B cell (primary cell): ENCODE results near the gene TFAP2E. TPM values are rescaled to one million over a fixed set of nuclear protein-coding genes. Genes with fewer than 3 reads are reported as not detected.

Experiments
- ATAC-seq: fragments of 200-7000 bp; cut with Tn5 transposase; one replicate; pipeline ENCODE4 v1.10.0; 2021; ENCODE audit warnings: low read depth, mild to moderate bottlenecking, moderate number of reproducible peaks, moderate library complexity
- CTCF ChIA-PET: fragments of 350-600 bp; sonication (Branson Sonifier 250); formaldehyde crosslinking; loops from one replicate; lab custom pipeline; 2021; ENCODE audit warnings: antibody characterized with exemption, inconsistent platforms; lab: Charles Lee
- POLR2A ChIA-PET: fragments of 350-600 bp; sonication (Branson Sonifier 250); formaldehyde crosslinking; loops from one replicate; lab custom pipeline; 2021; ENCODE audit warnings: antibody characterized with exemption; lab: Charles Lee
- DNase-seq: peaks from one replicate; pipeline ENCODE4 v3.0.0; 2013
- H2AFZ ChIP-seq: 2 replicates; pipeline ENCODE4 v1.6.1; 2012; ENCODE audit warnings: mild to moderate bottlenecking, low read depth, low read length; ENCODE audit not compliant: insufficient read depth, poor library complexity, severe bottlenecking
- H3K27ac ChIP-seq, 2 donors: 1 replicate in 1 of 2; 2 replicates in 1 of 2; pipeline ENCODE4 v1.5.1; 2012 to 2013; ENCODE audit warnings: low read length in 2 of 2, mild to moderate bottlenecking in 2 of 2, moderate library complexity in 1 of 2
- H3K27me3 ChIP-seq, 4 experiments: fragments of 200-600 bp in 1 of 4; sonication (generic) in 1 of 4; replicated peaks in 1 of 4; 1 replicate in 2 of 4; 2 replicates in 2 of 4; pipeline versions ENCODE4 v1.6.1 to v1.7.0; 2013 to 2016; ENCODE audit warnings: low read length in 3 of 4, mild to moderate bottlenecking in 2 of 4, mixed read lengths in 1 of 4, moderate library complexity in 1 of 4; ENCODE audit not compliant: insufficient read depth in 4 of 4, control insufficient read depth in 3 of 4; ENCODE audit errors: control extremely low read depth in 1 of 4
- H3K36me3 ChIP-seq, 2 experiments: replicated peaks in 1 of 2; 1 replicate in 1 of 2; 2 replicates in 1 of 2; pipeline versions ENCODE4 v1.6.1 to v1.7.1; 2013; ENCODE audit warnings: low read length in 1 of 2; ENCODE audit not compliant: insufficient read depth in 2 of 2, control insufficient read depth in 1 of 2; ENCODE audit errors: control extremely low read depth in 1 of 2, extremely low read depth in 1 of 2
- H3K4me1 ChIP-seq, 2 donors: fragments of 200-600 bp in 1 of 2; sonication (generic) in 1 of 2; 1 replicate in 1 of 2; 2 replicates in 1 of 2; pipeline versions ENCODE4 v1.5.1 to v1.6.1; 2013 to 2017; ENCODE audit warnings: low read length in 2 of 2; ENCODE audit not compliant: control insufficient read depth in 2 of 2, insufficient read depth in 2 of 2
- H3K4me2 ChIP-seq: replicated peaks from 2 replicates; pipeline ENCODE3; 2012; ENCODE audit warnings: mild to moderate bottlenecking, low read depth, low read length; ENCODE audit not compliant: poor library complexity, severe bottlenecking
- H3K4me3 ChIP-seq, 5 experiments: fragments of 200-600 bp in 1 of 5; sonication (generic) in 1 of 5; 1 replicate in 3 of 5; 2 replicates in 2 of 5; pipeline versions ENCODE4 v1.5.1 to v1.7.0; 2011 to 2016; ENCODE audit warnings: low read length in 4 of 5, mild to moderate bottlenecking in 4 of 5, low read depth in 2 of 5, control low read depth in 1 of 5, moderate library complexity in 1 of 5; ENCODE audit not compliant: insufficient read depth in 1 of 5; ENCODE audit errors: control extremely low read depth in 1 of 5, extremely low read depth in 1 of 5
- H3K79me2 ChIP-seq: fragments of 200-600 bp; sonication (generic); one replicate; pipeline ENCODE4 v1.6.0; 2016; ENCODE audit warnings: low read length; ENCODE audit not compliant: control insufficient read depth, insufficient read depth
- H3K9ac ChIP-seq: fragments of 200-600 bp; sonication (generic); 2 replicates; pipeline ENCODE4 v1.6.1; 2017; ENCODE audit warnings: mild to moderate bottlenecking, low read length, moderate library complexity
- H3K9me3 ChIP-seq, 3 donors: one replicate each; pipeline versions ENCODE4 v1.6.1 to v1.7.1; 2013; ENCODE audit warnings: low read length in 2 of 3; ENCODE audit not compliant: control insufficient read depth in 2 of 3, insufficient read depth in 1 of 3; ENCODE audit errors: control extremely low read depth in 1 of 3
- H4K20me1 ChIP-seq: 2 replicates; pipeline ENCODE4 v1.6.0; 2012; ENCODE audit warnings: mild to moderate bottlenecking, low read length; ENCODE audit not compliant: insufficient read depth, control insufficient read depth, poor library complexity, severe bottlenecking
- H3K27ac Mint-ChIP-seq: one replicate; pipeline ENCODE4 v1.8.0; 2021; ENCODE audit warnings: mixed read lengths
- H3K27me3 Mint-ChIP-seq: one replicate; pipeline ENCODE4 v1.8.0; 2021; ENCODE audit warnings: mixed read lengths
- H3K4me1 Mint-ChIP-seq: one replicate; pipeline ENCODE4 v1.8.0; 2021; ENCODE audit warnings: mixed read lengths
- H3K4me3 Mint-ChIP-seq: one replicate; pipeline ENCODE4 v1.8.0; 2021; ENCODE audit warnings: mixed read lengths
- H3K9me3 Mint-ChIP-seq: one replicate; pipeline ENCODE4 v1.8.0; 2022; ENCODE audit warnings: mixed read lengths; ENCODE audit not compliant: insufficient read depth
- EZH2 ChIP-seq: IDR thresholded peaks from 2 replicates; pipeline ENCODE4 v1.6.1; 2012; ENCODE audit warnings: borderline replicate concordance, low read depth, mild to moderate bottlenecking, moderate library complexity, low read length; ENCODE audit not compliant: insufficient read depth, poor library complexity, severe bottlenecking
- whole genome bisulfite sequencing: methylation state at CpG from one replicate; pipeline ENCODE4 v1.1.5; 2013; ENCODE audit warnings: missing lambda C conversion rate; ENCODE audit not compliant: insufficient coverage; 5-methylcytosine and 5-hydroxymethylcytosine counted together
- intact Hi-C: fragments of 100-400 bp; cut with micrococcal nuclease; formaldehyde crosslinking; loops from one replicate; pipeline ENCODE4 v1.10.0; 2022
- polyA plus RNA-seq: library from polyadenylated mRNA; depleted of rRNA; stranded (reverse); fragments of >200 nt; gene quantifications from 2 replicates; pipeline ENCODE4 v1.2.3, GENCODE V29; 2012
- total RNA-seq, 2 donors: library from RNA; stranded (reverse); fragments of 120-200 nt in 1 of 2; gene quantifications; 1 replicate in 1 of 2; 2 replicates in 1 of 2; pipeline versions ENCODE4 v1.2.3 to v1.2.4, GENCODE V29; 2013 to 2022
- TF ChIP-seq, protein P1 (sequence below): fragments of 200-600 bp; IDR thresholded peaks from one replicate; pipeline ENCODE4 v1.8.0; 2022; ENCODE audit warnings: antibody characterized with exemption, mild to moderate bottlenecking

TFAP2E gene
- total and polyA plus RNA-seq, 2 donors (not counting 1 experiment from before 2014, with no cell fraction given): 2.3 to 4.5 TPM

DNA sequence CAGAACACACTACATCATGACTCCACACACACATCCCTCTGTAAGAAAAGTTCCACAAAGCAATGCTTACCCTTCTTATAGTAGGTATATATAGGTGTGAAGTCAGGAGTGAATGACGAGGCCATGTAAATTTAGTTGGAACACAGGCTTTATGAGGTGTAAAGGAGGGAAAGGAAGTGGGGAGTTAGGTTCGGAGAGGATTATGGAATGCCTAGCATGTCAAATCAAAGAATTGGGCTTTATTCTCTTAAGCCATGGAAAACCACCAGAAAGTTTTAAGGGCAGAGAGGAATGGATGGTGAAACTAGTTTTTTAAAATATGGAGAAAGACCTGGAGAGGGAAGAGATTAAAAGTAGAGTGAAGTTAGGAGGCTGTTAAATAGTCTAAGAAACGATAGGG lies 26.3 kb downstream of the TFAP2E start:
- Mint-ChIP-seq H3K27me3 (no peaks in the 10 kb centered on the region), H3K27ac (no peak overlapping the region), H3K4me1 (no peaks in the 10 kb centered on the region), H3K4me3 (no peak overlapping the region), H3K9me3 (no peaks in the 10 kb centered on the region)
- Histone ChIP-seq H4K20me1 (no peaks in the 10 kb centered on the region), H3K9me3 (no peaks in the 10 kb centered on the region), H2AFZ (no peak overlapping the region), H3K27me3 (no peaks in the 10 kb centered on the region), H3K4me3 (no peak overlapping the region), H3K9ac (no peak overlapping the region), H3K27ac (no peak overlapping the region), H3K4me2 (no peak overlapping the region), H3K4me1 (no peaks in the 10 kb centered on the region), H3K79me2 (no peaks in the 10 kb centered on the region), H3K36me3 (peaks cover 9 to 25% of the 10 kb centered on the region in 2 experiments)
- WGBS: 94% methylated on average over 3 of the region's 3 CpGs
- DNase-seq (no peak), ATAC-seq (no peak)
- no peak for TF ChIP-seq EZH2
- TF ChIP-seq, protein P1, sequence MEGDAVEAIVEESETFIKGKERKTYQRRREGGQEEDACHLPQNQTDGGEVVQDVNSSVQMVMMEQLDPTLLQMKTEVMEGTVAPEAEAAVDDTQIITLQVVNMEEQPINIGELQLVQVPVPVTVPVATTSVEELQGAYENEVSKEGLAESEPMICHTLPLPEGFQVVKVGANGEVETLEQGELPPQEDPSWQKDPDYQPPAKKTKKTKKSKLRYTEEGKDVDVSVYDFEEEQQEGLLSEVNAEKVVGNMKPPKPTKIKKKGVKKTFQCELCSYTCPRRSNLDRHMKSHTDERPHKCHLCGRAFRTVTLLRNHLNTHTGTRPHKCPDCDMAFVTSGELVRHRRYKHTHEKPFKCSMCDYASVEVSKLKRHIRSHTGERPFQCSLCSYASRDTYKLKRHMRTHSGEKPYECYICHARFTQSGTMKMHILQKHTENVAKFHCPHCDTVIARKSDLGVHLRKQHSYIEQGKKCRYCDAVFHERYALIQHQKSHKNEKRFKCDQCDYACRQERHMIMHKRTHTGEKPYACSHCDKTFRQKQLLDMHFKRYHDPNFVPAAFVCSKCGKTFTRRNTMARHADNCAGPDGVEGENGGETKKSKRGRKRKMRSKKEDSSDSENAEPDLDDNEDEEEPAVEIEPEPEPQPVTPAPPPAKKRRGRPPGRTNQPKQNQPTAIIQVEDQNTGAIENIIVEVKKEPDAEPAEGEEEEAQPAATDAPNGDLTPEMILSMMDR: no peak
- ChIA-PET CTCF (interaction anchor here (0.5 to 1.3 kb wide), 2 partner anchors 31 to 155 kb away, joined by 3 to 5 read pairs; no protein-coding TSS in a partner anchor), POLR2A (no interaction called here)
- intact Hi-C loops: no loop called here

DNA sequence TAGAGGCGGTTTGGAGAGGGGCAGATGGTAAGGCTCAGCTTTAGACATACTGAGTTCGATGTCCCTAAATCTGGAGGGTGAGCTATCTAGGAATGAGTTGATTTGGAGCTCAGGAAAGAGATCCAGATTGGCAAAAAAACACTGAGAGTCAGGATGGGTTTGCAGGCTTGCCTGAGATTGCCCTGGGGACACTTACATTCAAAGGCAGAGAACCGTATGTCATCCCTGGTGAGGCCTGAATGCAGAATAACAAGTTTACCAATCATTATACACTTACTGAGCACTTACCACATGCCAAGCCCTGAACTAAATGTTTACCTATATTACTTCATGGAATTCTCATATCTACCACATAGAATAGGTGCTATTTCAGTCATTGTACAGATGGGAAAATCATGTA lies 27.5 kb downstream of the TFAP2E start:
- Histone ChIP-seq H2AFZ (no peak overlapping the region), H4K20me1 (no peaks in the 10 kb centered on the region), H3K4me3 (no peak overlapping the region), H3K36me3 (peaks cover 9 to 36% of the 10 kb centered on the region in 2 experiments), H3K79me2 (no peaks in the 10 kb centered on the region), H3K27me3 (no peaks in the 10 kb centered on the region), H3K4me2 (no peak overlapping the region), H3K27ac (no peak overlapping the region), H3K9ac (no peak overlapping the region), H3K9me3 (no peaks in the 10 kb centered on the region), H3K4me1 (no peaks in the 10 kb centered on the region)
- TF ChIP-seq EZH2: no peak
- TF ChIP-seq, protein P1: no peak
- WGBS: 100% methylated on average over 3 of the region's 3 CpGs
- Mint-ChIP-seq H3K27me3 (no peaks in the 10 kb centered on the region), H3K27ac (no peak overlapping the region), H3K4me3 (no peak overlapping the region), H3K9me3 (no peaks in the 10 kb centered on the region), H3K4me1 (no peaks in the 10 kb centered on the region)
- POLR2A ChIA-PET: no interaction called here
- intact Hi-C loops: no loop called here
- ATAC-seq (no peak), DNase-seq (no peak)
- CTCF ChIA-PET: interaction anchor here (1.3 kb wide), 1 partner anchor 32 kb away, joined by 5 read pairs; no protein-coding TSS in a partner anchor
